MM.1S (cell line): ENCODE data around the gene MGAT4C.

ENCODE experiments used
- CTCF ChIP-seq: fragments of 300-600 bp; sonication (generic); IDR thresholded peaks from 2 replicates; pipeline ENCODE4 v1.5.1; 2016; ENCODE audit warnings: antibody characterized with exemption, low read length, mixed read lengths
- EZH2phosphoT487 ChIP-seq: fragments of 300-600 bp; sonication (generic); IDR thresholded peaks from 2 replicates; pipeline ENCODE4 v1.6.1; 2018; ENCODE audit warnings: antibody characterized with exemption, low read length

GRCh38 chr12:85923767-85924331 lies 332.3 kb downstream of the MGAT4C start:
- TF ChIP-seq CTCF (peak; percentile 60), EZH2phosphoT487 (no peak)
